ENCODE measurements around the gene ARHGEF17.

ARHGEF17 gene

DNA sequence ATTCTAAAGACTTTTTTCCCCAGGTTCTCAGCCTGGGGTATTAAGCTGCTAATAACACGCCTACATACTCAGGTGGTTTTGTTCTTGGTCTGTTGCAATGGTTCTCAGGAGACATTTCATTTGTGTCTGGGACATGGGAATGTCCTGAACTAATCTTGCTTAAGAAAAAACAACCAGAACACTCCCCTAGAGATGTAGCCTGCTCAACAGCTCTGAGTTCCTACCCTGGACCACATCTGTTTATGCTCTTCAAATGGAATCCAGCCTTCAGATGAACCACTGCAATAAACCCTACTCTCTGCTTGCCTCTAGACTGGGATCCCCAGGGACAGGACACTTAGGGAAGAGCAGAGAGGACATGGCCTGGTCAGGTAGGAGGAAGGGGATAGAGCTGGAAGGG, 98.1 kb downstream of the ARHGEF17 start:
- no peaks in the 10 kb centered on the region for H3K36me3 ChIP-seq (ENCODE audit: control insufficient read depth, insufficient read depth, low read length)

DNA sequence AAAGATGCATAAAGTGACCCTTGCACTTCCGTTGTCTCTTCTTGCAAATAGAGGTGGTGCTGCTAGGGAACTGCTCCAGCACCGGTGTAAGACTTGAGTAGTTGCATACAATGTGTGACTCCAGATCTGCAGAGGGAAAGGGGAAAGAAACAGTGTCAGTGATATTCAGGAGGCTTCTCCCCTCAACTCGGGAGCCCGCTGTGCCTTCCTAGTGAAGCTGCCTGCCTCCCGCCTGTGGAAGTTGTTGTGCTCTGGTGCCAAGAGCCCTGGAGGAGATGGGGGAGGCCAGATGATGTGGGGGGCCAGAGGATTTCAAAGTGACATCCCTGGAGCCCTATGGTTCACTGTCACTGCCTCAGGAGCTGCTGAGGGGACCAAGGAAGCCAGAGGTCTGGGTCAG, 98.5 kb downstream of the ARHGEF17 start:
- Histone ChIP-seq H3K36me3 (ENCODE audit: control insufficient read depth, insufficient read depth, low read length) (no peaks in the 10 kb centered on the region), H3K27ac (no peak overlapping the region), H3K4me3 (ENCODE audit: low read depth, low read length) (no peak overlapping the region), H3K9me3 (ENCODE audit: control insufficient read depth, low read length) (no peaks in the 10 kb centered on the region), H3K4me1 (no peaks in the 10 kb centered on the region), H3K79me2 (no peaks in the 10 kb centered on the region), H3K4me2 (ENCODE audit: low read length) (no peak overlapping the region), H2AFZ (no peak overlapping the region), H3K9ac (no peak overlapping the region), H3K27me3 (ENCODE audit: control insufficient read depth, insufficient read depth, low read length) (no peaks in the 10 kb centered on the region)
- TF ChIP-seq CTCF (IDR thresholded peaks at IDR 0.05) = no peak

More for the DNA sequence above, 98.1 kb downstream of the ARHGEF17 start:
- TF ChIP-seq CTCF (IDR thresholded peaks at IDR 0.05) = no peak
- H3K79me2 ChIP-seq = no peaks in the 10 kb centered on the region
- H3K4me2 ChIP-seq (ENCODE audit: low read length) = no peak overlapping the region
- no peak overlapping the region for H3K9ac ChIP-seq
- H3K4me1 ChIP-seq = no peaks in the 10 kb centered on the region
- no peaks in the 10 kb centered on the region for H3K27me3 ChIP-seq (ENCODE audit: control insufficient read depth, insufficient read depth, low read length)
- no peak overlapping the region for H2AFZ ChIP-seq
- no peak overlapping the region for H3K27ac ChIP-seq
- no peak overlapping the region for H3K4me3 ChIP-seq (ENCODE audit: low read depth, low read length)
- no peaks in the 10 kb centered on the region for H3K9me3 ChIP-seq (ENCODE audit: control insufficient read depth, low read length)

DNA sequence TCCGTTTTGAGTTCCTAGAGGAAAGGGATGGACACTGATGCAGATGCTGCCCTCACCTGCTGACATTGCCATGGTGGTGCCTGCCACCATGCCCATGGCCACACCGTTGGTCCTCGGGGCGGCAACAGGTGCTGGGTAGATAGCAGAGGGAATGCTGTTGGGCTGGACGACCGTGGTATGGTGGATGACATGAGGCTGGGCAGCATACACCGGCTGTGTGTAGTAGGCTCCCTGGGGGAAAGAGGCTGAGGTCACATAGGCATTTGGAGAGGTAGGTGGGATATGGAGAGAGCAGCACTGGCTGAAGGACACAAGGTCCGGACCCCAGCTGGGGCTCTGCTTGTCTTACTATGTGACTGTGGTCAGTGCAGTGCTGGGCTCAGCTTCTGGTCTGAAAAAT, 101.4 kb downstream of the ARHGEF17 start:
- H3K27ac ChIP-seq = no peak overlapping the region
- H3K4me2 ChIP-seq (ENCODE audit: low read length) = no peak overlapping the region
- no peaks in the 10 kb centered on the region for H3K79me2 ChIP-seq
- H3K27me3 ChIP-seq (ENCODE audit: control insufficient read depth, insufficient read depth, low read length) = no peaks in the 10 kb centered on the region
- no peak overlapping the region for H2AFZ ChIP-seq
- no peak for TF ChIP-seq CTCF (IDR thresholded peaks at IDR 0.05)
- H3K9ac ChIP-seq = no peak overlapping the region
- no peaks in the 10 kb centered on the region for H3K9me3 ChIP-seq (ENCODE audit: control insufficient read depth, low read length)
- no peaks in the 10 kb centered on the region for H3K4me1 ChIP-seq
- no peak overlapping the region for H3K4me3 ChIP-seq (ENCODE audit: low read depth, low read length)
- no peaks in the 10 kb centered on the region for H3K36me3 ChIP-seq (ENCODE audit: control insufficient read depth, insufficient read depth, low read length)

- no peak overlapping the region for H3K4me3 ChIP-seq (ENCODE audit: low read depth, low read length)
- no peak overlapping the region for H3K27ac ChIP-seq
- no peak for TF ChIP-seq CTCF (IDR thresholded peaks at IDR 0.05)
- no peaks in the 10 kb centered on the region for H3K27me3 ChIP-seq (ENCODE audit: control insufficient read depth, insufficient read depth, low read length)
- no peaks in the 10 kb centered on the region for H3K36me3 ChIP-seq (ENCODE audit: control insufficient read depth, insufficient read depth, low read length)
- H3K9me3 ChIP-seq (ENCODE audit: control insufficient read depth, low read length) = no peaks in the 10 kb centered on the region
- no peak overlapping the region for H3K9ac ChIP-seq
- peaks cover 3% of the 10 kb centered on the region for H3K4me1 ChIP-seq
- H2AFZ ChIP-seq = no peak overlapping the region
- H3K79me2 ChIP-seq = no peaks in the 10 kb centered on the region
- H3K4me2 ChIP-seq (ENCODE audit: low read length) = no peak overlapping the region
Measured at GRCh38 chr11:73410627-73411026, 102.6 kb downstream of the ARHGEF17 start.

DNA sequence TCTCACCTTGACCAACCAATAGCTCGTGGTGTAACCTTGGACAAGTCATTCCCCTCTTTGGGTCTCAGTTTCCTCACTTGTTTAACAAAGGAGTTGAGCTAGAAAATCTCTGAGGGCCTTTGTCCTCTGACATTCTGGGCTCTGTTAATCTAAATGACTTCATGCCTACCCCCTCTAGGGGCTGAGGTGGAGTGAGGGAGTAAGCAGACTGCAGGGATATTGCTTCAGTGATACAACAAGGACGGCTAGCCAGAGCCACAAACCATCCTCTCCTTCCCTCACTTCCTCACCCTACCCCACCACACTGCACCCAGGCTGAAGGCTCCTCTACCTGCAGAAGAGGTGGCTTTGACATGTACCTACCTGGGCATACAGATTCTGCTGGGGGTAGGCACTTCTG, 103.0 kb downstream of the ARHGEF17 start:
- no peaks in the 10 kb centered on the region for H3K36me3 ChIP-seq (ENCODE audit: control insufficient read depth, insufficient read depth, low read length)
- no peak for TF ChIP-seq CTCF (IDR thresholded peaks at IDR 0.05)
- no peak overlapping the region for H2AFZ ChIP-seq
- no peaks in the 10 kb centered on the region for H3K79me2 ChIP-seq
- no peak overlapping the region for H3K4me2 ChIP-seq (ENCODE audit: low read length)
- peaks cover 3% of the 10 kb centered on the region for H3K4me1 ChIP-seq
- no peak overlapping the region for H3K4me3 ChIP-seq (ENCODE audit: low read depth, low read length)
- H3K9me3 ChIP-seq (ENCODE audit: control insufficient read depth, low read length) = no peaks in the 10 kb centered on the region
- no peaks in the 10 kb centered on the region for H3K27me3 ChIP-seq (ENCODE audit: control insufficient read depth, insufficient read depth, low read length)
- H3K9ac ChIP-seq = no peak overlapping the region
- no peak overlapping the region for H3K27ac ChIP-seq

All from parathyroid adenoma (tissue), 2 donors.